HL-60 (cell line): Measurements from ENCODE around the gene HEXD.

Experiments used
- DNase-seq, 2 experiments: peaks; one replicate each; pipeline ENCODE4 v3.0.0-alpha.2; 2010 to 2020; ENCODE audit warnings: low read depth in 1 of 2, low spot score in 1 of 2
- H3K27ac ChIP-seq: fragments of 250-450 bp; sonication (Bioruptor Pico); replicated peaks from 2 replicates; pipeline ENCODE4 v1.5.1; 2020; ENCODE audit warnings: mild to moderate bottlenecking, moderate library complexity
- H3K27me3 ChIP-seq: fragments of 250-450 bp; sonication (Bioruptor Pico); 2 replicates; pipeline ENCODE4 v1.5.1; 2021; ENCODE audit warnings: mild to moderate bottlenecking, moderate library complexity; ENCODE audit not compliant: insufficient read depth, poor library complexity, severe bottlenecking
- H3K4me3 ChIP-seq: replicated peaks from 2 replicates; pipeline ENCODE4 v1.5.1; 2011; ENCODE audit warnings: mild to moderate bottlenecking, control low read depth, low read length; ENCODE audit not compliant: insufficient read depth
- GABPA ChIP-seq: IDR thresholded peaks from 2 replicates; pipeline ENCODE4 v1.6.1; 2012; ENCODE audit warnings: low read depth
- POLR2AphosphoS5 ChIP-seq: IDR thresholded peaks from 2 replicates; pipeline ENCODE4 v1.6.1; 2012; ENCODE audit warnings: low read depth
- SPI1 ChIP-seq: IDR thresholded peaks from 2 replicates; pipeline ENCODE4 v1.6.1; 2012; ENCODE audit warnings: low read depth, mild to moderate bottlenecking, borderline replicate concordance
- TF ChIP-seq, protein P1 (sequence below): IDR thresholded peaks from 2 replicates; pipeline ENCODE4 v1.6.1; 2012; ENCODE audit warnings: low read depth; ENCODE audit not compliant: insufficient replicate concordance
- TF ChIP-seq, protein P2 (sequence below): IDR thresholded peaks from one replicate; pipeline ENCODE4 v1.5.1; 2011; ENCODE audit warnings: low read length, control low read depth, inconsistent platforms; ENCODE audit not compliant: insufficient read depth

Gene HEXD

GRCh38 chr17:82486231-82487094 lies 68.3 kb downstream of the HEXD start:
- H3K27me3 ChIP-seq: no peaks in the 10 kb centered on the region
- DNase-seq: no peak
- TF ChIP-seq SPI1: no peak
- TF ChIP-seq, protein P1, sequence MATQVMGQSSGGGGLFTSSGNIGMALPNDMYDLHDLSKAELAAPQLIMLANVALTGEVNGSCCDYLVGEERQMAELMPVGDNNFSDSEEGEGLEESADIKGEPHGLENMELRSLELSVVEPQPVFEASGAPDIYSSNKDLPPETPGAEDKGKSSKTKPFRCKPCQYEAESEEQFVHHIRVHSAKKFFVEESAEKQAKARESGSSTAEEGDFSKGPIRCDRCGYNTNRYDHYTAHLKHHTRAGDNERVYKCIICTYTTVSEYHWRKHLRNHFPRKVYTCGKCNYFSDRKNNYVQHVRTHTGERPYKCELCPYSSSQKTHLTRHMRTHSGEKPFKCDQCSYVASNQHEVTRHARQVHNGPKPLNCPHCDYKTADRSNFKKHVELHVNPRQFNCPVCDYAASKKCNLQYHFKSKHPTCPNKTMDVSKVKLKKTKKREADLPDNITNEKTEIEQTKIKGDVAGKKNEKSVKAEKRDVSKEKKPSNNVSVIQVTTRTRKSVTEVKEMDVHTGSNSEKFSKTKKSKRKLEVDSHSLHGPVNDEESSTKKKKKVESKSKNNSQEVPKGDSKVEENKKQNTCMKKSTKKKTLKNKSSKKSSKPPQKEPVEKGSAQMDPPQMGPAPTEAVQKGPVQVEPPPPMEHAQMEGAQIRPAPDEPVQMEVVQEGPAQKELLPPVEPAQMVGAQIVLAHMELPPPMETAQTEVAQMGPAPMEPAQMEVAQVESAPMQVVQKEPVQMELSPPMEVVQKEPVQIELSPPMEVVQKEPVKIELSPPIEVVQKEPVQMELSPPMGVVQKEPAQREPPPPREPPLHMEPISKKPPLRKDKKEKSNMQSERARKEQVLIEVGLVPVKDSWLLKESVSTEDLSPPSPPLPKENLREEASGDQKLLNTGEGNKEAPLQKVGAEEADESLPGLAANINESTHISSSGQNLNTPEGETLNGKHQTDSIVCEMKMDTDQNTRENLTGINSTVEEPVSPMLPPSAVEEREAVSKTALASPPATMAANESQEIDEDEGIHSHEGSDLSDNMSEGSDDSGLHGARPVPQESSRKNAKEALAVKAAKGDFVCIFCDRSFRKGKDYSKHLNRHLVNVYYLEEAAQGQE: no peak
- TF ChIP-seq GABPA: no peak
- TF ChIP-seq POLR2AphosphoS5: no peak
- TF ChIP-seq, protein P2, sequence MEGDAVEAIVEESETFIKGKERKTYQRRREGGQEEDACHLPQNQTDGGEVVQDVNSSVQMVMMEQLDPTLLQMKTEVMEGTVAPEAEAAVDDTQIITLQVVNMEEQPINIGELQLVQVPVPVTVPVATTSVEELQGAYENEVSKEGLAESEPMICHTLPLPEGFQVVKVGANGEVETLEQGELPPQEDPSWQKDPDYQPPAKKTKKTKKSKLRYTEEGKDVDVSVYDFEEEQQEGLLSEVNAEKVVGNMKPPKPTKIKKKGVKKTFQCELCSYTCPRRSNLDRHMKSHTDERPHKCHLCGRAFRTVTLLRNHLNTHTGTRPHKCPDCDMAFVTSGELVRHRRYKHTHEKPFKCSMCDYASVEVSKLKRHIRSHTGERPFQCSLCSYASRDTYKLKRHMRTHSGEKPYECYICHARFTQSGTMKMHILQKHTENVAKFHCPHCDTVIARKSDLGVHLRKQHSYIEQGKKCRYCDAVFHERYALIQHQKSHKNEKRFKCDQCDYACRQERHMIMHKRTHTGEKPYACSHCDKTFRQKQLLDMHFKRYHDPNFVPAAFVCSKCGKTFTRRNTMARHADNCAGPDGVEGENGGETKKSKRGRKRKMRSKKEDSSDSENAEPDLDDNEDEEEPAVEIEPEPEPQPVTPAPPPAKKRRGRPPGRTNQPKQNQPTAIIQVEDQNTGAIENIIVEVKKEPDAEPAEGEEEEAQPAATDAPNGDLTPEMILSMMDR: no peak
- H3K27ac ChIP-seq: no peak overlapping the region
- H3K4me3 ChIP-seq: no peak overlapping the region

- DNase-seq: no peak
- H3K4me3 ChIP-seq: no peak overlapping the region
- TF ChIP-seq POLR2AphosphoS5 (no peak), SPI1 (no peak), GABPA (no peak)
- TF ChIP-seq, protein P2: no peak
- TF ChIP-seq, protein P1: no peak
- H3K27me3 ChIP-seq: no peaks in the 10 kb centered on the region
- no peak overlapping the region for H3K27ac ChIP-seq
Observed at GRCh38 chr17:82487910-82488309, 69.8 kb downstream of the HEXD start.

- H3K27me3 ChIP-seq: no peaks in the 10 kb centered on the region
- H3K4me3 ChIP-seq: no peak overlapping the region
- TF ChIP-seq, protein P1: no peak
- TF ChIP-seq SPI1: no peak
- TF ChIP-seq, protein P2: no peak
- no peak for TF ChIP-seq POLR2AphosphoS5
- TF ChIP-seq GABPA: no peak
- no peak for DNase-seq
- no peak overlapping the region for H3K27ac ChIP-seq
Observed at GRCh38 chr17:82489117-82489516, 71.0 kb downstream of the HEXD start.
